GM18508 (cell line): ENCODE results near the gene RAX.

Experiments
- ATAC-seq: cut with Tn5 transposase; IDR thresholded peaks from one replicate; pipeline ENCODE4 v1.9.1; 2021; ENCODE audit warnings: moderate number of reproducible peaks; ENCODE audit not compliant: insufficient read depth, unreplicated experiment

The RAX gene

DNA sequence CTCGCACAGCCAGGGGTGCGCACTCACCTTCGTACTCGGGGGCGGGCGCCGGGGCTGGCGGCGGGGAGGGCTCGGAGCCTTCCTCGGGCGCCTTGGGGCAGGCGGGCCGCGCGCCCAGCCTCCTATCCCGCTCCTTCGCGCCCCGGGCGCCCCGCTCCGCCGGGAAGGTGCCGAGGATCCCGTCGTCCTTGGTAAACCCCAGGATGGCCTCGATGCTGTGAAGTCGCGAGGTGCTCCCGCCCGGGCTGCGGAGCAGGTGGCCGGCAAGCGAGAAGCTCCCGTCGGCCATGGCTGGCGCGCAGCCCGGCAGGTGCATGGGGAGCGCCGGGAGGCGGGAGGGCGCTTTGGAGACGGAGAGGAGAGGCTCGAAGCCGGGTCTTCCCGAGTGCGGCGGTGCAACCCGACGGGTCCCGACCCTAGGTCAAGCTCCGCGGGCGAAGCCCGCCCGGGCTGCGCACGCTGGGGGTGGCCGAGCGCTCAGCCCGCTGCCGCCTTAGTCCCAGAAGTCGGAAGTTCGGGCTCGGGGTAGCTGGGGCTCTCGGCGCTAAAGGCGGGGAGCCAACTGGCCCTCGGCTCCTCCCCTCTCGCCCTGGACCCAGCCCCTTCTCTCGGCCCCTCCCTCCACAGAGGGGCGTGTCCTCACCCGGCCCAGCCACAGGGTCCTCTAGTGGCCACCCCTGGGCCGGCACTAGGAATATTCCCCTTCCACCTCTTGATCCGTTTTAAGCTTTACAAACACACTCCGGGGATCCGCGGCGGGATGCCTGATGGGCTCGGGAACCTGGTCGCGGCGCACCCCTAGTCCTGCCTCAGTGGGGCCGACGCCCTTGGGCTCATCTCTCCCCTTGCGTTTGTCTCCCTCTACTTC lies at the start of gene RAX:
RAX (minus strand) TSS at position 564 of the 868 bp plus-strand sequence; CDS start at position 316, 248 bp downstream.
- no peak for ATAC-seq

DNA sequence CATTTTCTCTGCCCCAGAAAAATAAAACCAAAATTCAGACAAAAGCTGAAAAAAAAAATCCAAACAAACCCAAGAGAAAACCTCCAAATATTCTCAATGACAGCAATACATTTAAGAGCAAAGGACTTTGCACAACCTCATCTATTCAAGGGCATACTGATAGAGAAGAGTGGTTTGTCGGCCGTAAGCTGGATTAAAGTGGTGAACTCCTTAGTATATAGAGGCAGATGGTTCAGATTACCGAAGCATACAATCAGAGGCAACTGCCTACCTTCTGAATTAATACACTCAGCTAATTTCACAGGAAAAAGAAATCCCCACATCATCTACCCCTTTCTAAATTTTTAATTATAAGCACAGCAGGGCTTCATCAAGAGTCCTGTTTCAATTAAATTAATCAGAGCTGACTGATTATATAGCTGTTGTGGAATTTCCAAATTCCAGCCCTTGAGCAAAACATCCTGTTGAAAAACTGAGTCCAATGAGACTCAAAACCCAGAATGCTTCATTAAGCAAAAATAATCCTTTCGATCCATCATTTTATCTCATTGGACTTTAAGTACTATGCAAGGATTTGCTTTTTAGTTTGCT lies 45.3 kb upstream of the RAX start, which contains the start of gene CPLX4:
CPLX4 (minus strand) TSS at position 190 of the 591 bp plus-strand sequence; CDS start at position 3, 187 bp downstream.
- ATAC-seq: no peak

DNA sequence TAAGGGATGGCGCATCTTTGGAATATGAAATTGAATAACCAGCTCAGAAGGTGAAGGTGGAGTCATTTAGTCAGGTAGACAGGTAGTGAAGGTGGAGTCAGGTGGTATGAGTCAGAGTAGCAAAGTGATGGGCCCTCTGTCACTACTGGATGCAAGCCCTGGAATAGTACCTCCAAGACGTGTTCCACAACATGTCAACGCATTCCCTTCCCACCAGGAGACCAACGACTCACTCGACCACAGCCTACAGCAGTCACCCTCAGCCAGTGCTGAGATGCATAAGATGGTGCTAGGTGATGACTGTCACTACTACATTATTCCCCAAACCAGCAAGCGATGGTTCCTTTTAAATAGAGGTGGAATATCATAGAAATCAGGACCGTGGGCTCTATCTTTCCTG lies 38.4 kb upstream of the RAX start:
- no peak for ATAC-seq

DNA sequence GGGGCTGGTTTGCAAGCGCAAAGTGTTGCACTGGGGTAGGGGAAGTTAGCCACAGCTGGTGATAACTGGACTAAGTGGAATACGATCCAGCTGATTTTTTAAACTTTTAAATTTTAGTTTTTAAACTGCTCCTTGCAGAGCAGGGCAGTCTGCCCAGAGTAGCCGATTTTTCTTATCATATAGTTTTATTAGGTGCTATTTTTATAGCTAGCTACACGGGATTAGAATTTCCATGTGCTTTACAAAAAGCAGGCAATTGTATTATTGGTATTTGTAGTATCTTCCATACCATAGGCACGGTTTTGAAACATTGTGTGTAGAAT lies 35.6 kb upstream of the RAX start:
- ATAC-seq: no peak

DNA sequence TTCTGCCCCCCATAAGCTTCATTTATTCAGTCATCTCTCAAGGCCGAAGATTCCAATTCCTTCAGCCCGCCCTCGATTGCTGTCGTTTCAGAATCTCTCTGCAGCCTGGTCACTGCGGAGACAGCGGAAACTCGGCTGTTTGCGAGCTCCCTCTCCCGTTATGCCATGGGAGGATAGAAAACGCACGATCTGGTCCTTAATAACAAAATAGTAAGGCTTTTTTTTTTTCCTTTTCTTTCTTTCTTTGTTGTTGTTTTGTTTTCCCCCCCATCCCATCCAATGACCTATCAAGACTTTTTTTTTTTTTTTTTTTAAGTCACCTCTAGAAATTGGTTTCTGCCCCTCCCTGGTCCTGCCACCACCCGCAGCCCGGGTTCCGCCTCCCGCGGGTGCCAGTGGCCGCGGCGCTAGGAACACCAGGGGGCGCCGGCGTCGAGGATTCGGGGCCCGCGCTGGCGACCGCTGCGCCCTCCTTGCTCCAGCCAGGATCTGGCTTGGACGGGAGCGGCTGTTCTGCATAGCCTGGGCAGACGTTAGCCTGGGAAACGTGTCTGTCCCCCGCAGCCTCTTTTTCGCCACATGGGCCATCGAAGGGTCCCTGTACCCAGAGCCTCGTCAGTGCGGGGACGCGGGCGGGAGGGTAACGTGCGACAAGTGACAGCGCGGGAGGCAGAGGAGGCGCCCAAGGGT lies 35.1 kb upstream of the RAX start:
- no peak for ATAC-seq

DNA sequence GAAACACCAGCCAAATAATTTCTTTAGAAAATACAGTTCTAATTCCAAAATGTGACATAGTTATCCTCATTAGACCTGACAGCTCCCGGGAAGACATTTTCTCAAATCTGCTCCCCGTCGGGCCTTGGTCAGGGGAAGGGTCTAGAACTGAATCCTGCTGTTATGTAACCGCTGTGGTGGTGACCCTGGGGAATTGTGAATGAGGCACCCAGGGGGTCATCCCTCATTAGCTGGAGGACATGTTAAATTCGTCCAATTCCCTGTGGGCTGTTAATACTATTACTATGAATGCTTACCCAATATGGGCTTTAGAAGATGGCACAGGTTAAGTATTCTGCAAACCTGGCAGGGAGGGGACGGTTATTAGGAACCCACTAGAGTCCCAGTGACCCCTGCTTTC lies 33.4 kb upstream of the RAX start:
- no peak for ATAC-seq

DNA sequence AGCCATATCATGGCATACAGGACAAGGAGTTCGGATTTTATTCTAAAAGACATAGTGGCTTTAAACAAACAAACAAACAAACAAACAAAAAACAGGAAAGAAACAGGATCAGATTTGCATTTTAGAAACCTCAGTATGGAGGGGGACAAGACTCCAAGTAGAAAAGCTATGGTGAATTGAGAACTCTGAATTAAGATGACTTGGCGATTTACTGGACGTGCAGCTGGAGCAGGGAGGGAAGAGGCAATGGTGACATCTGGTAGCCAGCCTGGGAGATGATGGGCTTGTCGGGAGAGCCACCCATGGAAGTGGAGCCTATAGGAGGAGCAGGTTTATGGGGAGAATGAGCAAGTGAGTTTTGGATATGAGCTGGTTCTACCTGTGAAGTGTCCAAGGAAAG lies 32.0 kb upstream of the RAX start:
- ATAC-seq: no peak

DNA sequence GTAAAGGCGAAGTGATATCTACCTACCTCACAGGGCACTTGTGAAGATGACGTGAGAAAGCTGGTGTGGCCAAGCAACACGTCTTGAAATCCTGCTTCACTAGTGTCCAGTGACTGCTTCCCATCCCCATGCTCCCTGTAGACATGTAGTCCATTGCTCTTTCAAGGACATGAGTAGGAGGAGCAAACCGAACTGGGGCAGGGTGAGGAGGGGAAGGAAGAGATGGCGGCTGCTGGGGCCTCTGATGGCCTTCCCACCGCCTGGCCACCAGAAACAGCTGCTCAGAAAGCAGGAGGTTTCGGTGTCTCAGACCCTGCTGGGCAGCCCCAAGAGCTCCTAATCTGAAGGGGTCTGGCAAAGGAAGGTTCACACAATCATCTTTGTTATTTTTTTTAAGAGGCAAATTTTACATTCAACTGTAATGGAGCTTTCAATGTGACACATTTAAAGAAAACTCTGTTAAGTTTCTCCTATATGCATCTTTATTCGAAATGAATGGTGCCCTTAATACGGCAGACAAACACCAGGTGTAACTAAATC lies 30.5 kb upstream of the RAX start:
- no peak for ATAC-seq

DNA sequence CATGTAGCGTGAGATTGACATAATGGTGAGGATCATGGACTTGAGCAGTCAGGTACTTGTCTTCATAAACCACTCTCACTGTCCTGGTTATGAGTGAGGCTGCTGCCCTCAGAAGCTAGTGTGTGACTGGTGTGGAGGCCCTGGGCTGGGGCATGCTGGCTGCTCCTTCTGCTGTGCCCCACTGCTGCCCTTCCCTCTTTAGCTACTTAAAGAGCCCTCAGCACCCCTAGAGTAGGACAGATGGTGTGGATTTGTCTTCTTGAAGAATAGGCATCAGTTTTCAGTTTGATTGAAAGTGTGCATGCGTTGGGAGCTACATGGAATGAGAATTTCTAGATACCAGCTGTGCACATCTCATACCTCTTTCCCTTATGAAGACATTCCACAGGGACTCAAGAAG lies 29.8 kb upstream of the RAX start:
- ATAC-seq: no peak

DNA sequence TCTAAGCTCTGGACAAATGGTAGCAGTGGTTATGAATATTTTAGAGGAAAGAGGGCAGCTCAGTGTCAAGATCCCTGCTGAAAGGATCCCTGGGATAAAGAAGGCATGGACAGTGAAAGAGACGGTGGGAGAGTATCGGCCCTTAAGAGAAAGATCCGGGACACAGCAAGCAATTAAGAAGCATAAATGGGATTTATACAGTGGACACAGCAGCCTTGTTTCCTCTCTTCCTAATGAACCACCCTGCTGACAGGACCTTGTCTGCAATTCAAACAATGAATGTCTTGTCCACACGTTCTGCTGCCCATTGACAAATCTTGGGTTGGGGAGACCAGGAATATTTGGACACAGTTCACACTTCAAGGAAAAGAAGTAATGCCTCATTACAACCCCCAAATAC lies 28.7 kb upstream of the RAX start:
- no peak for ATAC-seq

DNA sequence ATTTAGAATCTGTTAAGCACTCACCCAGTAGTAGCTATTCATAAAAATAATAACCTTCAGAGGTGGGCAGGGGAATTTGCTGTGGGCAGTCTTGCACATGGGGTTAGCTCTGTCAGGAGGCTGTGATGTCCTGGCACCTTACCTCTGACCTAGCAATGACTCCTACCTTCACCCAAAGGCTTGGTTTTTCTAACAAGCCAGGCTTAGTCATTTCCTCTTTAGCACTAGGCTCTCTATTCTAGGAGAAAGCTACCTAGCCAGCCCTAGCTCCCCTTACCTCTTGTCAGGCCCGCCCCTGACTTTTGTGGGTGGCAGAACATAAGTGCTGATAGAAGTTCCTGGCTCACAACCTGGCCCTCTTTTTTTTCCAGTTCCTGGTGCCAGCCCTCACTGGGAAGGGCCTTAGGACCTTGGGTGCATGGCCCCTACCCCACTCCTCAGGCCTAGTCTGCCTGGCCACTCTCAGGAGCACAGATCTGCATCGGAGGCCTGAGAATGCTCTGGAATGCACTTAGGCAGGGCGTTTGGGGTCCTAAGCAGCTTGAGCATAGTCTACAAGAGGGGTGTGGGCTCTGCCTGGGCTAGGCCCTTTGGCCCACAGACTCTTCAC lies 27.5 kb upstream of the RAX start:
- ATAC-seq: no peak

DNA sequence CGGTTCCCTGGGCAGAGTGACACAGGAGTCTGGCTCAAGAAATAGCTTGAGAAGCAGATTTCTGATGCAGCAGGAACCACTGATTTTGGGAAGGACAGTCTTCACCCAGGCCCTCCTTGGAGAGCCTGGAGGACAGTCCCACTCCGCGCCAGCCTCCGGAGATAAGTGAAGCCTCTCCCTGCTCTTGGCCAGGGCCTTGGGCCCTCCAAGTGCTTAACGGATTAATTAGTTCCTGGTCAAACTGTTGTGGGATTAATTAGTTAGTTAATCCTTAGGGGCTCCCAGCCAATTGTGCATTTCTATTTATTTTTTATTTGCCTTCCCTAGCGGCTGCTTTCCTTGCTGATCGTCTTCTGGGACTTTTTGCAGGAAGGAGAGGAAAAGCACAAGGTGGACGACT lies 25.6 kb upstream of the RAX start:
- no peak for ATAC-seq

DNA sequence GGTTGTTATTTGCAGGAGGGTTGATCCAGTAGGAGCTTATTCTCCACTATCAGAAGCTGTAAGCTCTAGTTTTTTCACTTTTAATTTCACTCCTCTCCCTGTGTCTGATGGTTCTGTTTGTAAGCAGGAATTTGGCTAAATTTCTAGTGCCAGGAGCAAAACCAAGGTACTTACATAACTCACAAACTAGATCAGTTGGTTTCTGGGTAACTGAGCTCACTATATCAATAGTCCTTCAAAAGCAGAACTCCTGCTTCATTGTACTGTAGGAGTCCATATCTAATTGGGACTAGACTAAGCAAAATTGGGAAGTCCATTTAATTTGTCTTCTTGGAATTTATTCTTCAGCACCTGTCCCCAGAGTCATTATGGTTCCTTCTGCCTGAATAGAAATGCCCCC lies 20.1 kb upstream of the RAX start:
- no peak for ATAC-seq

DNA sequence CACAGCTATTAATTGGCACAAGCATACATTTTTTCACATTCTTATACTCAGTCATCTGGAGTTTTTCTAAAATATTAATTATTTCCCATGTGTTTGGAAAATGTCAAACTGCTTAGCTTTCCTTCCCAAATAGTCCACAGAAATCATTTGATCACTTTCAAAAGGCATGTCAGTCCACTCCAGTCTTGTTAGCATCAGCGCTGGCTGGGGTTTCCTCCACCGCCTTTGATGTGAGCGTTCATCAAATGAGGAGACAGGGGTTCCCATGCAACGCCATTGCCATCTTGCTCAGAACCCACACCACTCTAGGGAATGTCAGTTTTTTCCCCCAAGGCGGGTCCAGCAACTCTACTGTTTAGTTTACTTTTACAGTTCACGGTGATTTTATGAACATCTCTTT lies 13.1 kb upstream of the RAX start:
- no peak for ATAC-seq

DNA sequence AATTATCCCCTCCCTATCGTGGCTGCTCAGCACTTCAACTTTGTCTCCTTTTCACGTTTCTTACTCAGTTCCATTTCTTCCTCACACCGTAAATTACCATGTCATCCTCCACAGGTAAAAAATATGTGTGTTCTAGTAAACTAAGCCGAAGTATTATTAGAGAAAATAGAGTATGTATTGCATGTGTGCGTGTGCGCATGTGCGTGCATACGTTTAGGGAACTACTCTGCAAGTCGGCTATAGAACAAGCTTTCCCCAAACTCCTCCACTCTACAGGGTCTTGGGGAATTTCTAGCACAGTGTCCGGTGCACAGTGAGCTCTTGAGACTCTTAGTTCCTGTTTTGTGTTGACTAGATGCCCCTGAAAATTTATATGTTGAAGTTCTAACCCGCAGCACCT lies 9.1 kb upstream of the RAX start:
- no peak for ATAC-seq

DNA sequence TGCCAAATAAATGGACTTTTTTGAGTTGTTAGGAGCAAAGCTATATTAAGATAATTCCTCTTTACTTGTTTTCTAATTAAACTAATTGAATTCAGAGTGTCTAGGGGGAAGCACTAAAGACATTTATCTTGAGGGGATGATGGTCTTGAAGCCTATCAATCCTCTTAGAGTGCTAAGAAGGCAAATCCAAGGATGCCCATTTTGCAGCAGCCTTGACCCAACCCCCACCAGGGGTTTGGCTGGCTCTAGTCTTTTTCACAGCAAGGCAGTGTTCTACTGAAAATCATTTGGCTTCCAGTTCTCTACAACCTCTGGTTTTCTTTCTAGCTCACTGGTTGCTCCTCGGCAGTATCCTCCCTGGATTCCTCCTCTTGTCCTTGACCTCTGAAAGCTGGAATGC lies 6.5 kb upstream of the RAX start:
- no peak for ATAC-seq

DNA sequence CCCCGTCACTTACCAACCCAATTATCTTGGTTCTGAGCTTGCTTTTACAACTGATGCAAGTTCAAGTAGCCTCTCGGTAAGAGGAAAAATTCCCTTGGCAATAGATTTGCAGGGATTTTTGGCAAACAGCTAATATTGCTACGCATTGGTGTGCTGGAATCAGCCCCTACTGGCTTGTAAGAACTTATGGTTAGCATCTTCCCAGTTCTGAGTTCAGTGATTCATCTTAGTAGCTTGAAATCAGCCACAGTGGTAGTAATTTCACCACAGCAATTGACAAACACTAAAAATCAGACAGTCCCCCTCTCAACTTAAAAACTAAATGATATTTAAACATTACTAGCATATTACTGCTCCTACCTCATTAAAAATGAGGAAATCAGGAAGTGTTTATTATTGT lies 5.9 kb upstream of the RAX start:
- no peak for ATAC-seq

DNA sequence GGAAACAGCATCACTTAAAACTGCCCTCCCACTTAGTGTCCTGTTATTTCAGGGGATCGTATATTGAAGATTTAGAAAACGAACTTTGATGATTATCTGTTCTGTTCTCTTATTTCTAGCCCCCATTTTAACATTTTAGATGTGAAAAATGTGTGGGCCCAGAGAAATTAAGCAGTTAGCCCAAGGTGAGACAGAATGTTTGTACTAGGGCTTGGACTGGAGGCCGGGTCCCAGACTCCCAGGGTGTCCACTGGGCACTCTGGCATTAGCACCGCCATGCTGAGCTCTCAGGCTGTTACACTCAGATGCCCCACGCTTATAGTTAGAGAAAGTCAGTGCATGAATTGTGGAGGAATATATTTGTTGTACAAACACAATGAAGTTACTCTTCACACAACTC lies 5.5 kb upstream of the RAX start:
- ATAC-seq: no peak

DNA sequence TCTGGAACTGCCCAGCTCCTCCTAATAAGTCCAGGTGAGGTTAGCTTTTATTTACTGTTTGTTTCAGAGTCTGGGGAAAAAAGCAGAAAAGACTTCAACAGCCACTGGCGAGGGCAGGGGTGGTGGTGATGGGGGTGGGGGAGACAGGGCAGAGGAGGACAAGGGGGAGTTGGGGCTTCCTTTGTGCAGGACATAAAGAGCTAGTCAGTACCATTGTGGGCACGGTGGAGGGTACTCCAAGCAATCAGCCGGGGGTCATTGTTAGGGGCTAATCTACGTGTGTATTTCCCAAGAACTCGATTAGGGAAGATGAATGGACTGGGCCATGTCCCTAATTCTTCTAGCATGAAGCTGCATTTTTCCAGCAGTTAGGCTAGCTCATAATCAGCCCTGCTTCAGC lies 2.8 kb upstream of the RAX start:
- no peak for ATAC-seq

DNA sequence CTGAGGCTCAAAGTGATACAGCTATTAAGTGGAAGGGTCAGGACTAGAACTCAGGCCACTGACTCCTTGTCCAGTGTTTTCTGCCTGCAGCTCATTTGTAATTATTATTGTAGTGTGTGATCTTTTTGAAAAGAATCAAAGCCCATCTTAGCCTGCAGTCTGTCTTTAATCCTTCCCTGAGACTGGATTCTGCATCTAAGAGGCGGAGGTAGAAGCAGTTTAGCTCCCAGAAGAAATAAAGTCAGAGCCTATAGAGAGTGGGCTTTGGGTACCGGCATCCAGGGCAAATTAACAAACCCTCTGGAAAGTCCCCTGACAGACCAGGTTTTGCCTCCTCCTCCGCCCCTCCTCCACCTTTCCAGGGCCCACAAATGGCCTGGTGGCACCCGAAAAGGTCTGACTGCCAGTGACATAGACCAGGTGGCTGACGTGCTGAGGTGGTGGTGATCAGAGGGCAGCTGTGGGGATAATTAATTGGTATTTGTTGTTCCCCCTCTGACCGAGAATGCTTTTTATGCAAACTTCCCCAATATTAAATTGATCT lies 2.2 kb upstream of the RAX start:
- ATAC-seq: no peak

DNA sequence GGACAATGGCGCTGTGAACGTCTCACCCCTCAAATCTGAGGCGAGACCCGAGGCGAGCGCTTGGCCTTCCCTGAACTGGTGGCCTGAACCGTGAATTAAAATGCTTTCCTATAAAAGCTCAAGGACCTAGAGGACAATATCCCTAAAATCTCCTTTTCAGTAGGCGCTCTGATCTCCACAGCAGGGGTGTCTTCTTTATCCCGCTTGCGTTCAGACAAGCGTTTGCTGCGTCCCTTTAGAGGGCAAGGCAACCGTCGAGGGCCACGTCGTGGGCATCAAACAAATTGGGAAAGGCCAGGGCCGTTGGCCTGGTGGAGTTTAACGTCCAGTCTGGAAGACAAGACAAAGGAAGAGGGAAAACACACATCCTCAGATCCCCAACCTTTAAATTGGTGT lies 1.3 kb upstream of the RAX start:
- ATAC-seq: no peak
